GM19351 (cell line): Measurements from ENCODE around the gene TAB2.

Experiments used
- ATAC-seq: cut with Tn5 transposase; IDR thresholded peaks from one replicate; pipeline ENCODE4 v1.9.1; 2021; ENCODE audit warnings: mild to moderate bottlenecking, moderate library complexity; ENCODE audit not compliant: unreplicated experiment

TAB2 gene

DNA sequence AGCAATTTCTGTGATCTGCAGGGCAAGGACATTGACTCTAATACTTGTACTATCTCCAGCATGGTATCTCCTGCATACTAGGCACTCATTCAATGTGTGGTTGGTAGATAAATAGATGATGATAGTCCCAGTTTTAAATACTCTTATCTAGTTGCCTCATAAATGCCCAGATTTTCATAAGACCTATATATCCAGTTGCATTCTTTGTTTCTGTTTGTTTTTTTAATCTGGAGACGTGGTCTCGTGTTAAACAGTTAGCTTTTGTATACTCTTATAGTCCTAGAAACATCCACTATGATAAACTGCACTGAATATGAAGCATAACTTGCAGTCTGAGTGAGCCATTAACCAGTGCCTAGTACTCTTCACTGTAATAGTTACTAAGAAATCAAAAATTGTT is 47.0 kb downstream of the TAB2 start:
- no peak for ATAC-seq

- no peak for ATAC-seq
These were observed 47.7 kb downstream of the TAB2 start for GRCh38 chr6:149365197-149365596.

GRCh38 chr6:149366267-149366921 is 48.9 kb downstream of the TAB2 start:
- ATAC-seq, result no peak

GRCh38 chr6:149368065-149368464 is 50.6 kb downstream of the TAB2 start:
- ATAC-seq, result peak; percentile 66

- no peak for ATAC-seq
These were observed 53.6 kb downstream of the TAB2 start for GRCh38 chr6:149371154-149371553.

DNA sequence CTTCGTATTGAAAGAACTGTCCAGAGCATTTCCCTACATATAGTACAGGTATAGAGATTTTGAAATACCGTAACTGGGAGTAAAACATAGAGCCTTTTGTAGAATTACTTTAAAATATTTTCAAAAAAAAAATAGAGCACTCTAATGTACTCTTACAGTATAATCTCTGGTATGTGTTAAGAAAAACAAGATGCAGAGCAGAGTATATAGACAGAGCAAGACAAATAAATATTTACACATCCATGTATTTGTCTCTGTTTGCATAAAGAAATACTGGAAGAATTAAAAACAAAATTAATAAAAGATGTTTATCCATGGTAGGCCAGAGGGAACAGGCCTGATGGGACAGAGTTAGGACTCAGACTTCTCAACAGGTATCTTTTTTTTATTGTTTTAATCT is 54.5 kb downstream of the TAB2 start:
- no peak for ATAC-seq

DNA sequence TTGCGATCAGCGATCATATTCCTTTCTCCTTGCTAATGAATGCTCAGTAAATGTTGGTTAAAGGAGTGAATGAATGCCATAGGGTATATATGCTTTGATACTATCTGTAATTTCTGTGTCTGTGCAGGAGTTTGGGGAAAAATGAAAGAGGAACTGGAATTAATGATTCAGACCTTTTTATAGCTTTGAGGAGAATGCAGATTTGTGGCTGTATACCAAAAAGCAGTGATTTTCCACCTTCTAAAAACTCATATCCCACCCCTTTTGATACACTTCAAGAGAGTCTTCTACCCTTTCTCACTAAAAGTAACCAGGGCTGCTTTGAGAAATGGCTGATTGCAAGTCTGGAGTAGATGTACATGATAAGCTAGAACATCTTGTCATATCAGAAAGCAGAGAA is 56.0 kb downstream of the TAB2 start:
- ATAC-seq, result no peak

DNA sequence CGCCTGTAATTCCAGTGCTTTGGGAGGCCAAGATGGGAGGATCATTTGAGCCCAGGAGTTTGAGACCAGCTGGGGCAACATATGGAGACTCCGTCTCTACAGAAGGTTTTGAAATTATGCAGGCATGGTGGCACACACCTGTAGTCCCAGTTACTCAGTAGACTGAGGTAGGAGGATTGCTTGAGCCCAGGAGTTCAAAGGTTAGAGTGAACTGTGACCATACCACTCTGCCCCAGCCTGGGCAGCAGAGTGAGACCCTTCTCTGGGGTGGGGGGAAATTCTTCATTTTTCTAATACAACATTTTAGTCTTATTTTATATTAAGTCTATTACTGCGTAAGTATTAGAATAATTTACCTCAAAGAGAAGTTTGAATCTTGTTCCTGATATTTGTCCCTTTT is 62.5 kb downstream of the TAB2 start:
- no peak for ATAC-seq

DNA sequence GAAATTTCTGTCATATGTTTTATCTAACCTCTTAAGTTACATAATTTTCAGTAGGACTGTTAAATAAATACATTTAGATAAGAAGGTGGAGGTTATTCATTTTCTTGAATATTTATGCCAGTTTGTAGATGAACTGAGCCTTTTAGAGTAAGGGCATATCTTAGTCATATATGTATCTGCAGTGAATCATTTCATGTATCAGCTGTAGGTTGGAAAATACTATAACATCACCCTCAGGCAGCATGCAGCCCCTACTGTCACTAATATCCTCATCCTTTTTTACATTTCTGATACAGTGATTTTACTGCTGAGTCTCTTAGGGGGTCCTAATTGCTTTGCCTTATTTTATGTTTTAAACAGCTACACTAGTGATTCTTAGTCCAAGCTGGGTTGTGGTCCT is 63.0 kb downstream of the TAB2 start:
- no peak for ATAC-seq

- no peak for ATAC-seq
These were observed 65.9 kb downstream of the TAB2 start for GRCh38 chr6:149383371-149383770.

GRCh38 chr6:149384464-149384863 is 67.0 kb downstream of the TAB2 start:
- ATAC-seq, result peak; percentile 53

DNA sequence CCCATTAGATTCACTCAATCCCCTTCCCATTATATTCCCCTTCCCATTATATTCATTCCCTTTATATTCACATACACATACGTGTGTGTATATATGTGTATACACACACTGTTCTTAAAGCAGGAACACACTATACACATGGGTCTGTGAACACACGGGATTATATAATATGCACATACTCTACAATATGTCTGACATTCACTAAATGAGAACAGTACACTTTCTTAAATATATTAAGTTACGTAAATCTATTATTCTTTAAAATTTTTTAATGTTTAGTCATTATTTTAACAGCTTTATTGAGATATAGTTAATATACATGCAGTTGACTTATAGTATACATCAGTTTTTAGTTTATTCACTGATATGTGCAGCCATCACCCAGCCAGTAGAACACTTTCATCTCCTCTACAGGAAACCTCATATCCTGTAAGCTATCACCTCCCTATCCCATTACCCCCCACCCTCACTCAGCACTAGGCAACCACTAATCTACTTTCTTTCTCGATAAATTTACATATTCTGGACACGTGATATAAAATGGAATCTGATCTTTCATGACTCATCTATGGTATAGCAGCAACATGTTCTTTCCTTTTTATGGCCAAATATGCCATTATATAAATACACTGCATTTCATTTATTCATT is 68.6 kb downstream of the TAB2 start:
- ATAC-seq, result no peak

DNA sequence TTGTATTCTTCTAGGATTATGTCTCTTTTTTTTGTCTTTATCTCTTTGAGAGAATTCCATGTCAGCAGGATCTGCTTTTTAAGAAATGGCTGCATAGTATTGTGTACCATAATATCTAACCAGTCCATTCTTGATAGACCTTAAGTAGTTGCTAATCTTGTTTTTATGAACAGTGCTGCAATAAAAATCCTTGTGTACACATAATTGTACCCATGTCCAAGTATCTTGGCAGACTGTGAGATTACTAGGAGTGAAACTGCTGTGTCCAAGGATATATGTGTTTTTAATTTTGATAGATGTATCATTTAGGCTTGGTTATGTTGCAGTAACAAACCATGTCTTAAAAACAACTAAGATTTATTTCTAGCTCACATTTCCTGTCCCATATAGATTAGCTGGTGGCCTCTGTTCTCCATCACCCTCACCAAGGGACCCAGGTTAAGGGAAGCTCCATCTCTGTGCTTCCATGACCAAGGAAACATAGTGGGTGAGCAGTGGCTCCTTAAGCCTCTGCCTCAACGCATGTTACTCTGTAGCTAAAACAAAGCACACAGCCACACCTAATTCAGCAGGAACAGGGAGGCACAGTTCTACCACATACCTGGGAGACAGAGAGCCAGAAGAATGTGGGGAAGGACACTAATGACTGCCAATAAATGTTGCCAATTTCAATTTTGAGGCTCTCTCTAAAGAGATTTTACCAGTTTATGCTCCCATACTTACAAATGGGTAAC is 70.4 kb downstream of the TAB2 start:
- ATAC-seq, result no peak

- no peak for ATAC-seq
These were observed 72.2 kb downstream of the TAB2 start for GRCh38 chr6:149389509-149390297.

DNA sequence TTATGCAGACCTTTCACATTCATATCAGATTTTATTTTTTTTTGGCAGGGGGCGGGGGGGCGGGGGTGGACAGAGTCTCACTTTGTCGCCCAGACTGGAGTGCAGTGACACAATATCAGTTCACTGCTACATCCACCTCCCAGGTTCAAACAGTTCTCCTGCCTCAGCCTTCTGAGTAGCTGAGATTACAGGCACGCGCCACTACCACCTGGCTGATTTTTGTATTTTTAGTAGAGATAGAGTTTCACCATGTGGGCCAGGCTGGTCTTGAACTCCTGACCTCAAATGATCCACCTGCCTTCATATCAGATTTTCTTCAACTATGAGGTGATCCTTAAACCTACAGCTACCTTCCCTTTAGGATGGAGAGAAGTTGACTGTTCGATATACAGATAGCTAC is 74.6 kb downstream of the TAB2 start:
- ATAC-seq, result no peak

- no peak for ATAC-seq
These were observed 75.0 kb downstream of the TAB2 start for GRCh38 chr6:149392535-149392934.

DNA sequence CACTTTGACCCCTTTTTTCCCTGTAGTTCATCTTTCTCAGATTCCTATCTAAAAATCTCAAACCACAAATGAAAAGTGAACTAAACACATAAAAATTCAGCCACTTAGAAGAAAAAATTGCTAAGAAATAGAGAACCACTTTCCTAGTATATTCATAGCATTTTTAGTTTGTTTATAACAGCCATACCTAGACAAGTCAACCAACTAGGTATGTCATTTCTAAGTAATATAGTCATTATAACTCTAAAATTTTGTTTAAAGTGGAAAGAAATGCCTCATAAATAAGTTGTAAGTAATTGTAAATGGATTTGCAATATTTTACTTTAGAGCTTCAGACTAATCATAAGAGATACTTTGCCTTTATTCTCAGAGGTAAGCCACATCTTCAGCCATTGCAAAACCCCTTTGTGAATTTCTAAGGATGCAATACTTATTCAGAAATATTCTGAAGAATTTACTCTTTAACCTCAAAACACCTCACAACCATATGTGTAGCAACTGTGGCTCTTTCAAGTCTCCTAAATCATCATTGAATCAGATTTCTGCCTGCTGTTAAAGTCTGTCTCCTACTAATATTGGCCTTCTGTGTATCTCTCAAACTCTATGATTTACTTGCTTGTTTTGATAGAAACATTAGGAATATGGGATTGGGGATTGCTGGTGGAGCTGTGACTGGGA is 75.6 kb downstream of the TAB2 start:
- no peak for ATAC-seq

DNA sequence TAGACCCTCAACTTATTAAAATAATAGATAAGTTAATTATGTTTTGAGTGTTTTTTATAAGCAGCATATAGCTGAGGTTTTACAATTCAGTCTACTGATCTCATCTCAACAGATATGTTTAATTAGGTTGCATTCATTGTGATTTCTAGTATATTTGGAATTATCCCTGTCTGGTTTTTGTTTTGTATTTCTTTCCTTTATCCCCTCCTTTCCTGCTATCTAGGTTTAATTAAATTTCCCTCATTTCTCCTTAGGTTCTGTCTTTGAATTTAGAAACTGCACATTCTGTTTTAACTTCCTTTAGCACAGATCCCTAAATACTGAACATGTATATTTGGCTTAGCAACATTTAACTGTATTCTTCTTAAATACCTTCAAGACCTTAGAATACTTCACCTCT is 77.7 kb downstream of the TAB2 start:
- ATAC-seq, result no peak

GRCh38 chr6:149397384-149397783 is 79.9 kb downstream of the TAB2 start:
- no peak for ATAC-seq

- no peak for ATAC-seq
These were observed 82.5 kb downstream of the TAB2 start, which contains the start of gene SUMO4 for GRCh38 chr6:149400050-149400449. Gene SUMO4 (plus strand): TSS chr6:149400262. CDS start chr6:149400392, 130 bp downstream.

GRCh38 chr6:149403534-149403933 is 86.0 kb downstream of the TAB2 start:
- ATAC-seq, result no peak
